ENCODE results near the gene KPNA6. TPM values are rescaled to one million over a fixed set of nuclear protein-coding genes. Genes with fewer than 3 reads are reported as not detected.

The KPNA6 gene
- total and polyA plus RNA-seq, 2 of the 13 experiments (the other 11 are each of a cell fraction or from before 2014, with no cell fraction given) = 22.0 to 47.5 TPM

GRCh38 chr1:32205401-32206370 lies 97.8 kb downstream of the KPNA6 start, which contains the start of gene IQCC (continued):
- no peak for TF ChIP-seq ZNF512B (CRISPR knock-in tag; IDR thresholded peaks at IDR 0.05; ENCODE audit: borderline replicate concordance)
- TF ChIP-seq TBX2 (CRISPR knock-in tag; IDR thresholded peaks at IDR 0.05; ENCODE audit: borderline replicate concordance) = peak; percentile 50
- no peak for TF ChIP-seq DNMT3B (CRISPR knock-in tag; conservative IDR thresholded peaks at IDR 0.05)
- TF ChIP-seq ZNF724P (CRISPR knock-in tag; IDR thresholded peaks at IDR 0.05; ENCODE audit: borderline replicate concordance) = peak; percentile 80; the same call in 1 of the 2 replicates
- TF ChIP-seq ZIK1 (CRISPR knock-in tag; IDR thresholded peaks at IDR 0.05; ENCODE audit: borderline replicate concordance, low read depth) = 0 out of 2 replicates have a peak, but pooled peaks have one; percentile 22
- TF ChIP-seq, protein P1, sequence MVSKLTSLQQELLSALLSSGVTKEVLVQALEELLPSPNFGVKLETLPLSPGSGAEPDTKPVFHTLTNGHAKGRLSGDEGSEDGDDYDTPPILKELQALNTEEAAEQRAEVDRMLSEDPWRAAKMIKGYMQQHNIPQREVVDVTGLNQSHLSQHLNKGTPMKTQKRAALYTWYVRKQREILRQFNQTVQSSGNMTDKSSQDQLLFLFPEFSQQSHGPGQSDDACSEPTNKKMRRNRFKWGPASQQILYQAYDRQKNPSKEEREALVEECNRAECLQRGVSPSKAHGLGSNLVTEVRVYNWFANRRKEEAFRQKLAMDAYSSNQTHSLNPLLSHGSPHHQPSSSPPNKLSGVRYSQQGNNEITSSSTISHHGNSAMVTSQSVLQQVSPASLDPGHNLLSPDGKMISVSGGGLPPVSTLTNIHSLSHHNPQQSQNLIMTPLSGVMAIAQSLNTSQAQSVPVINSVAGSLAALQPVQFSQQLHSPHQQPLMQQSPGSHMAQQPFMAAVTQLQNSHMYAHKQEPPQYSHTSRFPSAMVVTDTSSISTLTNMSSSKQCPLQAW (CRISPR knock-in tag; IDR thresholded peaks at IDR 0.05) = peak; percentile 41
- peak; percentile 30; the same call in 1 of the 2 replicates for TF ChIP-seq HCFC1 (IDR thresholded peaks at IDR 0.05; ENCODE audit: low read depth, low read length)
- TF ChIP-seq PHF20 (CRISPR knock-in tag; IDR thresholded peaks at IDR 0.05) = peak; percentile 90
- peak; percentile 47 for TF ChIP-seq AGO2 (optimal IDR thresholded peaks at IDR 0.05; ENCODE audit: low read depth, low read length)
- TF ChIP-seq HDAC6 (IDR thresholded peaks at IDR 0.05; ENCODE audit: low read depth, low read length) = no peak
- TF ChIP-seq ZNF280B (CRISPR knock-in tag; IDR thresholded peaks at IDR 0.05; ENCODE audit: borderline replicate concordance) = 0 out of 2 replicates have a peak, but pooled peaks have one; percentile 21
- no peak for TF ChIP-seq ZFP62 (CRISPR knock-in tag; IDR thresholded peaks at IDR 0.05)
- 0 out of 2 replicates have a peak, but pooled peaks have one; percentile 39 for TF ChIP-seq ZNF574 (CRISPR knock-in tag; IDR thresholded peaks at IDR 0.05)
- peak; percentile 56; the same call in 1 of the 2 replicates for TF ChIP-seq IKZF5 (CRISPR knock-in tag; IDR thresholded peaks at IDR 0.05)
- TF ChIP-seq ZNF33A (CRISPR knock-in tag; IDR thresholded peaks at IDR 0.05; ENCODE audit: borderline replicate concordance) = no peak
